Activated CD4-positive, alpha-beta T cell treated with anti-CD3 and anti-CD28 coated beads, Interleukin-2, amount 50 U/mL, for 24 hours (primary cell): ENCODE measurements around the gene APAF1.

ENCODE experiments used
- DNase-seq, 2 donors: peaks; one replicate each; pipeline ENCODE4 v3.0.0-alpha.2; 2020; ENCODE audit warnings: low read depth in 1 of 2, low spot score in 1 of 2

The APAF1 gene

DNA sequence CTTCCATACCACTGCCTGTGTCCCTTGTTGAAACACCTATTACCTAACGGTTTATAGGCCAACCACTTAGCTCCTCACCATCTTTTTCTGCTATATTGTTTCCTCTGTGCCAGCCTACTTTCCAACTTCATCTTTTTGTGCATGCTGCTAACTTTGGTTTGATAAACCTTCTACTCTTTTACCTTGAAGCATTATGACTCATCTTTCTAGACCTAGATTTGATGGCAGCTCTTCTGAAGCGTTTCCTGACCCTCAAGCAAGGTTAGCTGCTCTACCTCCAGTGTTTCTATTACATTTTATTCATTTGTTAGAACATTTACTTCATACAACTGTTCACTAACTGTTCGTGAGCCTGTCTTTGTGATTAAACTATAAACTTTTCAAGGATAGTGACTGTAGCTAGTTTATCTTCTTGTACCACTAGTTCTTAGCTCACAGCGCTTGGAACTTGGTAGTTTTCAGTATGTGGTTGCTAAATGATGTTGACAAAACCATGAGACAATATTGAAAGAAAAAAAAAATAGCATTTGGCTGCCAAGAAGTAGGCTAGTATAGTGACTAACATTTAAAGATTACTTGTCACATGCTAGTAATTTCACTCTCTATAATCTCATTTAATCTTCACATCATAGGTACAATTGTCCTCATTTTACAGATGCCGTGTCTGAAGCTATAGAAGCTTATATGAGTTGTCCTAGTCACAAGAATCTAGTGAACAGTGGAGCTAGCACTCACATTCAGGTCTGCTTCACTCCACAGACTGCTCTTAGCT lies 79.5 kb downstream of the APAF1 start:
- DNase-seq: no peak

DNA sequence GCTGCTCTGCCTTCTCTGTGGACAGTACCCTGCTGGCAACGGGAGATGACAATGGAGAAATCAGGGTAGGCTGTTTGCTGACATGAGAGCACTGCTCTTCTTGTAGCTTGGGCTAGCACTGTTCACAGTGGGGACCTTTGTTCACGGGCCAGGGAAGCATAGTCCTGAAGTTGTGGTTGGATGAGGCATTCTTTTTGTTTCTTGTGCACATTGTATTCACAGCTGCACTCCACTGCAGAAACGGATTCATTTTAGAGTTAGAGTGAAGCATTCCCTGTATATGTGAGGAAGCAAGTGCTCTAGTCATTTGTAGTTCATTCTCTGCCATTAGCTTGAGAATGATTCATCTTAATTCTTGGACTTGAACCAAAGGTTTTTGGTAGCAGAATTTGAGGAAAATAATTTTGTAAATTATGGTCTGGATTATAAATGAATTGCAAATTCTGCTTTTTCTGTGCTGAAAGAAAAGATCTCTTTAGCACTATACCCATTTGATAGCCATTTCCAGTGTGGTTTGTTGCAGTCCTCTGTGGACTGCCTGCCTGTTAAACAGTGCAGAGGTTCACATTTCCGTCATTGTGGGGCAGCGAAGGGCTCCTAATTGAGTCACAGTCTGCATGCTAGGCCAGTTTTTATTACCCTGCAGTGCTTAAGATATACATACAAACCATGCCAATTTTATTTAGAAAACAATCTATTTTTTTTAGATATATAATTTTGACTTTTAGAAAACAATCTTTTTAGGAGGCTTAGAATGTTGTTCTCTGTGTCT lies 80.6 kb downstream of the APAF1 start:
- DNase-seq: peak in 1 of 2 donors; percentile 20

DNA sequence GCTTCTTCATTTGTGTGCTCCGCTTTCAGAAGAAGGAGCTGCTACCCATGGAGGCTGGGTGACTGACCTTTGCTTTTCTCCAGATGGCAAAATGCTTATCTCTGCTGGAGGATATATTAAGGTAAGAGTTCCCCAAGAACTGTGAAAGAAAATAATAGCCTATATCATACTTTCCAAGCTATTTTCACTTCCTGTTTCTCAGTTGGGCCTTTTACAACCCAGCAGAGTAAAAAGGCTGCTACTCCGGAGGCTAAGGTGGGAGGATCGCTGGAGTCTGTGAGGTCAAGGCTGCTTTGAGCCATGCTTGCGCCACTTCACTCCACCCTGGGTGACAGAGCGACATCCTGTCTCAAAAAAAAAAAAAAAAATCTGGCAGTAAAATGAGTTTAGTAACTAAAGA lies 82.1 kb downstream of the APAF1 start:
- no peak for DNase-seq

DNA sequence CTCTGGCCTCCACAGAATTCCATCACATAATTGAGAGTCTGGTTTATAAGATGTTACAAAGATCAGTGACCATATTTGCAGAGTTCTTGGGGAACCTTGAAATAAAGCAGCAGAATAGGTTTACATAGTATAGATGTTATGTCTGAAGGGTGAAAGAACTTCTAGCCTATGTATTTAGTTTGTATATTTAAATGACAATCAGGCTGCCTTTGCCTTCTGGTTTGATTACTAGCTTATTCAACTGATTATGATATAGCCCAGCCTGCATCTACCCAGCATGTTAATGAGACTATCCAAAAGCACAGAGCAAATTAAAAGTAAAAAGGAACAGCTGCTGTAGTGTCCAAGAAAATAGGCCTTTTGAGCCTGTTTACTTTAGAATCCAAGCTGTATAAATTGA lies 85.3 kb downstream of the APAF1 start:
- DNase-seq: no peak

DNA sequence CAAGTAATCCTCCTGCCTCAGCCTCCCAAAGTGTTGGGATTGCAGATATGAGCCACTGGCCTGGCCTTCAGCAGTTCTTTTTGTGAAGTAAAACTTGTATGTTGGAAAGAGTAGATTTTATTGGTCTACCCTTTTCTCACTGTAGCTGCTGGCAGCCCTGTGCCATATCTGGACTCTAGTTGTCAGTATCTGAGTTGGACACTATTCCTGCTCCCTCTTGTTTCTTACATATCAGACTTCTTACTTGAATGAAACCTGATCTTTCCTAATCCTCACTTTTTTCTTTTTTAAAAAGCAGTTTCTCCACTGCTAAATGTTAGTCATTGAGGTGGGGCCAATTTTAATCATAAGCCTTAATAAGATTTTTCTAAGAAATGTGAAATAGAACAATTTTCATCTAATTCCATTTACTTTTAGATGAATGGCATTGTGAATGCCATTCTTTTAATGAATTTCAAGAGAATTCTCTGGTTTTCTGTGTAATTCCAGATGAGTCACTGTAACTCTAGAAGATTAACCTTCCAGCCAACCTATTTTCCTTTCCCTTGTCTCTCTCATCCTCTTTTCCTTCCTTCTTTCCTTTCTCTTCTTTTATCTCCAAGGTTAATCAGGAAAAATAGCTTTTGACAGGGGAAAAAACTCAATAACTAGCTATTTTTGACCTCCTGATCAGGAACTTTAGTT lies 88.7 kb downstream of the APAF1 start:
- no peak for DNase-seq

DNA sequence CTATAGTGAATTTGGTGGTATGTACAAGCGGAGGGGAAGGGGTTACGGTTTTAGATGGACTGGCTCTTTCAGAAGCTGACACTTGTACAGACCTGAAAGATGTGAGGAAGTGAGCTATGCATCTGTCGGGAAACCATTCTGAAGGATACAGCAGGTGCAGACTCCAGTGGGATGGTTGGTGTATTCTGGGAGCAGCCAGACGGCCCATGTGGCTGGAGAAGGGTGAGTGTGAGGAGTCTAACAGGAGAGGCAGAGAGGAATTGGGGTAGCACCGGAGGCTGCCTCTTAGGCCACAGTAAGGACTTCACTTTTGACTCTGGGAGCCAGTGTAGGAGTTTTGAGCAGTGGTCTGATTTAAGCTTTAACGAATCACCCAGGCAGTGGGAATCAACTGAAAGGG lies 90.7 kb downstream of the APAF1 start:
- DNase-seq: no peak

DNA sequence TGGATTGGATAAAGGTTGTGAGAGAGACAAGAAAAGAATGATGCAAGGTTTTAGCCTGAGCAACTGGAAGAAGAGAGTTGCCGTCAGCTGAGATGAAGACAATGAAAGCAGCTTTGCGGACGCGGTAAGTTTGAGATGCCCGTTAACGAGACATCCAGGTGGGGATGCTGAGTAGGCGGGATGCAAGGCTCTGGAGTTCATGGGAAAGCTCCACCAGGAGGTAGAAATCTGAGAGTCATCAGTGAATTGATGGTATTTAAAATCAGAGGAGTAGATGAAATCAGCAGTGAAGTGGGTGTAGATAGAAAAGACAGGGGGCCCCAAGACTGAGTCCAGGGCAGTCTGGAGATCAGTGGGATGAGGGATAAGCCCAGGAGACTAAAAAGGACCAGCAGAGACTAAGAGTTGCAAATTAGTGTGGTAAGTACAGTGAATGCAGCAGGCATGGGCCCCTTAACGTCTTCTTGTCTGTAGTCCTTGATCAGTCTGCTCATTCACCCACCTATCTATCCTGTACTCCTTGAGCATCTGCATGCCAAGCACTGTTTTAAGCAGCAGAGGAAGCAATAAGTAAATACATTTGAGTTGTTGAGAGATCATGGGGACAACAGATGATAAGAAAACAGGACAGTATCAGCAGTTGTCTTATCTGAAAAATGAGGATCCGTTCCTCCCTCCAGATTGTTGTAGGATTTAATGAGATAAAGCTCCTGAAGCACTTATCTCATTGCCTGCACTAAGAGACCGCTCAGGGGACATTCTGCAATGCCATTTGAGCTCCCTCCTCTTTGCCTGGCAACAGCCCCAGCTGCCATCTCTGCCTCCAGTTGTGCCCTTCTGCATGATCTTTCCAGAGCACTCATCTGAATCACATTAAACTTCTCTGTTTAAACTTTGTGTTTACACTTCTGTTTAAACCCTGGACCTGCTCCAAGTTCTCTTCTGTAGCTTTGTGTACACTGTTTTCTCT lies 91.5 kb downstream of the APAF1 start:
- DNase-seq: no peak

DNA sequence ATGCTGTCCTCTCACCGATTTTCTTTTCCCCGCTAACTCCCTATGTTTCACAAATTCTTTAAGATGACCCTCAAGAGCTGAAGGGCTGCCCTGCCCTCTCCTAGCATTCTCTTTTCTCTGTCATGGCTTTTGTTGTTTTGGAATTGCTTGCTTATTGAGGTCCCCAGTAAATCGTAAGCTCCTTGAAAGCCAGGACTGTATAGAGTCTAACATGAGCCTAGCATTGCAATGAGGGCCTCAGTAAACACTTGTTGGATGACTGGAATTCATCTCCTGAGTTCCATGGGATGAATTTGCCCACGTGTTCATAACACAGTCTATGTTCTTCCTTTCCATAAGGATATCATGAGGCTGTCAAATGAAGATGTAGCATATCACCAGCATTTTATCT lies 92.2 kb downstream of the APAF1 start:
- no peak for DNase-seq

DNA sequence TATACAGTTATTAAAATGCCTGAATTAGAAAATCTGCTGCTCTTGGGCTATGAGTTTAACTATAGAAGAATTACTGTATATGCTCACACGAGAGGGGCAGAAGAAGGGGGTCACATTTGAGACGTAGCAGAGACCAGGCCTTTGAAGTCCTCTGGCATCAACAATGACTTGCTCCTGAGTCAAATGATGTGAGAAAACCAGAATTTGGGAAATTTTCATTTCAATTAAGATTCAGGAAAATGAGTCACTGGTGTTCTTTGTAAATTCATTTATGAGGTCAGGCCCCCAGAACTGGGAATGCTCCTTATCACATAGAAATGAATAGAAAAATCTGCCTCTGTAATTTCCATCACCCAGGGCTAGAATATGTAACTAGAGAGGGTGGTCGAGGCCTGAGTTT lies 92.9 kb downstream of the APAF1 start:
- DNase-seq: no peak

DNA sequence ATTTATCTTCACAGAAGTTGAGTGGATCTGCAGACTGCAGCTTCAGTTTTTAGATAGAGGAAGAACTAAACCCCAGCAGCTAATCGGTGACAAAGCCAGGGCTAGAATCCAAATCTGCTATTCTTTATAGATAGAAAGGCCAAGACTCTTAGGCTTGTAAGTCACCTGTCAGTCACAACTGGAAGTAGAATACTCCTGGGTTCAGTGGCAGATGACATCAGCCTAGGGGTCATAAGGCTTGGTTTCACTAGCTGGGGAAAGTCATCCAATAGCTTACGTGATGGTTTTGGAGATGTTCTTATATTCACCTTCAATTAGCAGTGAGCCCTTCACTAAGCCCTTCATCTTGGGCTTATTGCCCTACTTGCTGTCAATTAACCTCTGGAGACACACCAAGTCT lies 93.4 kb downstream of the APAF1 start:
- DNase-seq: no peak

DNA sequence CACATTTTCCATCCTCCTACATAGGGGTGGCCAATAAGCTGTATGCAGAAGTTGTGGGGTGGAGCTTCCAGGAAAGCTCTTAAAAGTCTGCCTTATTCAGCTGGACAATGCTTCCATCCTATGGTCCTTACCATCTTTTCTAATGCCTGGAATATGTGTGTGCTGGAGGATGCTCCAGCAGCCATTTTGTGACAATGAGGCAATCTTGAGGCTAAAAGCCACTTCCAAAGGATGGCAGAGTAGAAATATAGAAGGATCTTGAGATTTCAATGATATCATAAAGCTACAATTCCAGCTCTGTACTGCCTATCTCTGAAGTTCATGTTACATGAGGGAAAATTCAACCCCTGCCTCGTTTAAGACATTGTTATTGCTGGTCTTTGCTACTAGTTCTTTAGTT lies 95.7 kb downstream of the APAF1 start:
- DNase-seq: no peak

DNA sequence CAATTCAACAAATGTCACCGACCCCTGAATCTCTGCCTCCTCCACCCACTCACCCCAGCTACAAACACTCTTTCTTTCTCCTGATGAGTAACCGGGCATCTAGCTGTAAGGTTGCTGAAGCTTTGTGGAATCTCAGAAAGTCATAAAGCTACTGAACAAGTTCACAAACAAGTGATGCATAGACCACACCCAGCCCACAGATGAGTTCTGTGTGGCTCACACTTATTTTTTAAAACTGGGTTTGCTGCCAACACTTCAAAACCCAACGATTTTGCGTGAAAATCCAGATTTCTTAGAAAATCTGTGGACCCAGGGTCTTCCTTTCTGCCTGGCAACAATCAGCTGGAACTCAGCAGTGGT lies 96.1 kb downstream of the APAF1 start:
- DNase-seq: peak in 1 of 2 donors; percentile 17

DNA sequence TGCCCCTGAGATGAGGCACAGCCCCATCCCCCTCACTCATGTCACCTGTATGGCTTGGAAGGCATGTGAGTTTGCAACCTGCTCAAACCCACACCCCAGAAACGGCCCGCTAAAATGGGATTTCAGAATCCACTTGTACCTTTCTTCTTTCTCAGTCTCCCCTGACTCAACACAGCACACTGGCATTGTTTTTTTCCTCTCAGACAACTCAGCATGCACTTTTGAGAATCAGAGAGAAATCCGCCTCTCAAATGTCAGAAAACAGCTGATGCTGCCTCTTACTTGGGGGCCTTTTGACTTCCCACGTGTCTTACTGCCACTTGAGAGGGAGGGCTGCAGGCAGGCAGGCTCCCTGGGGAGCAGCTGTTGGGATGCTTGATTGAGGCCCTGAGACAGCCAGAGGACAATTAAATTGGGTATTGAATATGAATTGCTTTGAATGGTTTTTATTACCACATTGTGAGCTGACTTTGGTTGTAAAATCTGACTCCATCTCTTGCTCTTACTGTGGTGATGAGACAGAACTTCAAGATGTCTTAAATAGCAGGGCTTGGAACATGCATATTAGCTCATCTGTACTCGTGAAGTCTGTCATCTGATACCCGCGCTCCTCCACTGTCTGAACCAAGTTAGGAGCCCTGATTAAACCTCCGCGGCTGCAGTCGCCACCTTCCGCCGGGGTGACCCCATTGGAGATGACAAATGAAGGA lies 96.6 kb downstream of the APAF1 start:
- DNase-seq: no peak

DNA sequence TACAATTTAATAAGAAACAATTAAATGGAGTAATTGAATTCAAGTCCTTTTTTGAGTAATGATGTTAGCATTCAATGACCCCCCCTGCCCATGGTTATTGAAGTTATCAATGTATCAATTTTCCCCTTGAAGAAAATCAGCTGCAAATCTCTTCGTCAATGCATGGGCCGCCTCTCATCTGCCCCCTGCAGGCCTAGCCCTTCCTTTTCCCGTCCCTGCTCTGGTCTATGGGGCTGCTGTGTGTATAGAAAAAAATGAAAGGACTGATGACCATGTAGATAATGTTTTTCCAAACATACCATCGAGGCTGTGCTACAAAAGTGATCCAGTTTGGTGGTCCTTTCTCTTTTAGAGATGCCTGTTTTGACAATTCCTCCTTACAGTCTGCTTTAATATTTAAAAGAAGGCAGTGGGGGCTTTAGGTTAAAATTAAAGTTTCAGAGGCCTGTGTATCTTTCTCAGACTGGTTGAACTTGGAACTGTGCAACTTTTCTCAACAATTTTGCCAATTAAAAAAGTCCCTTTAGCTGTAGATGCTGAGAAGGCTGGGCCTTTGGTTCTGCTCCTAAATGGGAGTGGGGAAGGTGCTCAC lies 98.4 kb downstream of the APAF1 start:
- DNase-seq: no peak

DNA sequence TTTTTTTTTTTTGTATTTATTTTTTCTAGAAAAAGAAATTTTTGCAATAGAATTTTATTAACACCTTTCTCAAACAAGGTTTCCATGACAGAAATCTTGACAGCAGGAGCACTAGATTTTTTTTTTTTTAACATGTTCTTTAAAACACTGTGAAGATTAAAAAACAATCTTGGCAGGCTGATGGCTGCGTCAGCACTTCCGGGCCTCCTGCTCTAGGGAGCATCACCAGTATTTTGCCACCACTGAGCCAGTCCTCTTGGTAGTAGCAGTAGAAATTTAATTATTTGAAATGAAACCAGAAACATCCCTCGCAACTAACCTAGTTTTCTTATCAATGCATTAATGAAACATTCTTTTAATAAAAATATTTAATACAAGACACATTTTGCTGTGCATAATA lies 99.6 kb downstream of the APAF1 start:
- no peak for DNase-seq

DNA sequence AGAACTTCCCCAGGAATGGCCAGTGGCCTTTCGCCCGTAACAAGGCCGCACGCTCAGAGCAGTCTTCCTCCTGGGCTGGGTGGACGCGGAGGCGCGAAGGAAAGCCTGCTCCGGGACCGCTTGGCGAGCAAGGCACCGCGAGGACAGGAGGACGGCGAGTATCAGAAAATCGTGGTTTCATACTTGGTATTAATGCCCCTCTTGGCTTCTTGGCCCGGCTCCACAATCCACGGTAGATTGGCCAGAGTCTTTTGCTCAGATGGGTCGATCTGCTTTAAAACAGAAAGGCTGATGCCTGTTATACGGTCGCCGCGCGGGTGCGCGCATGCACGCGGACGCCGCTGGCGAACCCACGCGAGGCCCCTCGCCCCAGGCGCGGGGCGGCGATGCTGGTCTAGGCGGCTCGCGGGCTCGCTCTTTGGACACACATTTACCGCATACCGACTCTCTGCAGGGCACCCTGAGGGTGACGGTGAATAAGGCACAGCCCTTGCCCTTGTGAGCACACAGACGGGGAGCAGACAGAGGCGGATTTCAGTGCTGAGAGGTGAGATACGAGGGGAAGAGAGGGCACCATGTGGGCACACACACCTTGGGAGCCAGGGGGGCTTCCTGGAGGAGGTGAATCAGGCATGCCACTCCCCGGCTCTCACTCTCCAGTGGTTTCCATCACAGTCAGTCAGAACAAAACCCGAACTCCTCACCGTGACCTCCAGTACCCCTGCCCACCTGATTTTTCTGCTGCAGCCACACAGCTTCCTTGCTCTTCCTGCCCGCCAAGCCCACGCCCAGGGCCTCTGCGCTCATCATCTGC lies 100.7 kb downstream of the APAF1 start:
- no peak for DNase-seq

DNA sequence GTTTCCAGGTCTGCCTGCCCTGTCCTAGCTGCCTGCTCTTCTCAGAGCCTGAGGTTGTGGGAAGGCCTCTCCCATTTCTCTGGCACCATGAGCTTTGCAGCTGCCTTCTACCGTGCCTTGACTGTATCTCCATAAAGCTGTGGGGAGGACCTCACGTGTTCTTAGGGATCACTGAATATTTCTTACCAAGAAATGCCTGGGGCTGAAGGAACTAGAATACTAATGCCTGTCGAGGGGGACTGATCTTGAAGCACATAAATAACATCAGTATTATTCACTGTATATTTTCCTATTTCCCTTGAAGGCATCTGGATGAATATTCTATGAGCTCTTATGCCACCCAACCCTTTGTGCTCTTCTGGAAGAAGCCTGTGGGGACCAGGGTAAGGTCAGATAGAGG lies 103.4 kb downstream of the APAF1 start:
- no peak for DNase-seq

DNA sequence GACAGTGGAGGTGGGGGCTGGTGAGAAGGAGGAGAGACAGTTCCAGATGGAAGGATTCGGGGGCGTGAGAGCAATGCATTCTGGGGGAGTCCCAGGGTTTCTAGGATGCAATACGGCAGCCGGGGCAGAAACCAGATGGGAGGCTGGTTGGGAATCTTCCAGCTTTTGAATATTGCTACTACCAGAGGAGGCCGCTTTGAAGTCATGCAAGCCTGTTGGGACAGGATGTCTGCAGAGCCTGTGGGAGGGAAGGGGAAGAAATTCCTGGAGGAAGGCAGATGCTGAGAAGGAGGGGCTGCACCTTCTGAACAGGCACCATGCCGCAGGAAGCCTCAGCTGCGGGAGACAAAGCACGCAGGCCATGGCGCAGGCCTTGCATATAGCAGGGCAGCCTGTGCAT lies 105.4 kb downstream of the APAF1 start:
- DNase-seq: no peak

DNA sequence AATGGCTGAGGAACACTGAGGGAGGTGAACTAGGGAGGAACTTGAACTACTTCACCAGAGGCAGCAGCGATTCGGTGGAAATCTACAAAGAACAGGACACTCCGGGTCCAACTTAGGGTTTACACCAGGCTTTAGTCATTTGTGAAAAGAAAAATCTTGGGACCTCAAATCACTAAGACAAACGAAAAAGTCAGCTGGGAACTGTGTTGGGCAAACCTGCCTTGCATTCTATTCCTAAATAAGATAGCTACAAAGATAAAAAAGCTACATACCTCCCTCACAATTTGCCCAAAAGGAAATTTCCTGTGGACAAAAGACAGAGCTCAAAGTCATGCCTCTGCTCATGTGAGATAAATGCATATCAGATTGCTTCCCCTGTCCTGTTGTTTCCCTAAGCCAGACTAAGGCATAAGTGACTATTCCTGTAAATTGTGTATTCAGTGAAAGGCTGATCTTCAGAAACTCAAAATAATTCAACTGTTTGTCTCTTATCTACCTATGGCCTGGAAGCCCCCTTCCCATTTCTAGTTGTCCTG lies 106.6 kb downstream of the APAF1 start:
- DNase-seq: no peak
